22Rv1 (cell line): ENCODE results near the gene WDR77.

Experiments used
- ZFX ChIP-seq: fragments of 450-650 bp; IDR thresholded peaks from 2 replicates; pipeline ENCODE4 v1.6.1; 2017; ENCODE audit warnings: antibody characterized with exemption, borderline replicate concordance
- TF ChIP-seq, protein P1 (sequence below): fragments of 450-650 bp; IDR thresholded peaks from 2 replicates; pipeline ENCODE4 v1.5.1; 2017; ENCODE audit warnings: mild to moderate bottlenecking

- TF ChIP-seq, protein P1, sequence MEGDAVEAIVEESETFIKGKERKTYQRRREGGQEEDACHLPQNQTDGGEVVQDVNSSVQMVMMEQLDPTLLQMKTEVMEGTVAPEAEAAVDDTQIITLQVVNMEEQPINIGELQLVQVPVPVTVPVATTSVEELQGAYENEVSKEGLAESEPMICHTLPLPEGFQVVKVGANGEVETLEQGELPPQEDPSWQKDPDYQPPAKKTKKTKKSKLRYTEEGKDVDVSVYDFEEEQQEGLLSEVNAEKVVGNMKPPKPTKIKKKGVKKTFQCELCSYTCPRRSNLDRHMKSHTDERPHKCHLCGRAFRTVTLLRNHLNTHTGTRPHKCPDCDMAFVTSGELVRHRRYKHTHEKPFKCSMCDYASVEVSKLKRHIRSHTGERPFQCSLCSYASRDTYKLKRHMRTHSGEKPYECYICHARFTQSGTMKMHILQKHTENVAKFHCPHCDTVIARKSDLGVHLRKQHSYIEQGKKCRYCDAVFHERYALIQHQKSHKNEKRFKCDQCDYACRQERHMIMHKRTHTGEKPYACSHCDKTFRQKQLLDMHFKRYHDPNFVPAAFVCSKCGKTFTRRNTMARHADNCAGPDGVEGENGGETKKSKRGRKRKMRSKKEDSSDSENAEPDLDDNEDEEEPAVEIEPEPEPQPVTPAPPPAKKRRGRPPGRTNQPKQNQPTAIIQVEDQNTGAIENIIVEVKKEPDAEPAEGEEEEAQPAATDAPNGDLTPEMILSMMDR: no peak
- TF ChIP-seq ZFX: no peak
These were observed 44.5 kb downstream of the WDR77 start for GRCh38 chr1:111404588-111404987.
